Uterus (tissue), 4 donors: Measurements from ENCODE around the gene AGA. TPM values are rescaled to one million over a fixed set of nuclear protein-coding genes. Genes with fewer than 3 reads are reported as not detected.

Source experiments
- DNase-seq, 2 donors: peaks; one replicate each; pipeline ENCODE4 v3.0.0-alpha.2; 2019 to 2020
- H3K27ac ChIP-seq, 2 donors: fragments of 200-600 bp; sonication (generic); 1 replicate in 1 of 2; 2 replicates in 1 of 2; pipeline ENCODE4 v1.5.1; 2016 to 2018
- H3K27me3 ChIP-seq, 2 donors: fragments of 200-600 bp; sonication (generic); one replicate each; pipeline ENCODE4 v1.5.1; 2018 to 2019; ENCODE audit warnings: control low read depth in 1 of 2
- H3K36me3 ChIP-seq, 2 donors: fragments of 200-600 bp; sonication (generic); one replicate each; pipeline ENCODE4 v1.5.1; 2019; ENCODE audit warnings: control low read depth in 1 of 2
- H3K4me1 ChIP-seq, 2 donors: fragments of 200-600 bp; sonication (generic); one replicate each; pipeline ENCODE4 v1.5.1; 2018 to 2019; ENCODE audit warnings: control low read depth in 1 of 2
- H3K4me3 ChIP-seq, 2 donors: fragments of 200-600 bp; sonication (generic); 1 replicate in 1 of 2; 2 replicates in 1 of 2; pipeline ENCODE4 v1.5.1; 2018 to 2019; ENCODE audit warnings: mild to moderate bottlenecking in 1 of 2
- H3K9me3 ChIP-seq, 2 donors: fragments of 200-600 bp; sonication (generic); one replicate each; pipeline ENCODE4 v1.5.1; 2019; ENCODE audit warnings: control low read depth in 1 of 2
- POLR2A ChIP-seq, 2 donors: fragments of 450-650 bp; IDR thresholded peaks; one replicate each; pipeline ENCODE4 v1.6.1; 2016; ENCODE audit warnings: antibody characterized with exemption in 2 of 2, mild to moderate bottlenecking in 1 of 2, moderate library complexity in 1 of 2
- intact Hi-C: fragments of 100-400 bp; cut with DNase I; formaldehyde crosslinking; loops from one replicate; pipeline ENCODE4 v1.15.1; 2023; ENCODE audit warnings: low total_unique reads
- total RNA-seq, 4 donors: library from RNA; depleted of rRNA in 3 of 4; stranded (reverse); fragments of >200 nt in 3 of 4; gene quantifications; one replicate each; pipeline versions ENCODE4 v1.1.0 to v1.2.4, GENCODE V29; 2014 to 2023
- TF ChIP-seq, protein P1 (sequence below), 4 experiments: fragments of 200-600 bp in 2 of 4; fragments of 450-650 bp in 2 of 4; sonication (generic) in 2 of 4; IDR thresholded peaks; one replicate each; pipeline ENCODE4 v1.5.1; 2016 to 2019; ENCODE audit warnings: antibody characterized with exemption in 4 of 4, mild to moderate bottlenecking in 2 of 4, moderate library complexity in 1 of 4
- donor health status: DM: yes; HTN: yes; CAD: no.

Gene AGA
- total RNA-seq, 4 donors from 2014 or later = 2.3 to 38.0 (median 6.8) TPM

DNA sequence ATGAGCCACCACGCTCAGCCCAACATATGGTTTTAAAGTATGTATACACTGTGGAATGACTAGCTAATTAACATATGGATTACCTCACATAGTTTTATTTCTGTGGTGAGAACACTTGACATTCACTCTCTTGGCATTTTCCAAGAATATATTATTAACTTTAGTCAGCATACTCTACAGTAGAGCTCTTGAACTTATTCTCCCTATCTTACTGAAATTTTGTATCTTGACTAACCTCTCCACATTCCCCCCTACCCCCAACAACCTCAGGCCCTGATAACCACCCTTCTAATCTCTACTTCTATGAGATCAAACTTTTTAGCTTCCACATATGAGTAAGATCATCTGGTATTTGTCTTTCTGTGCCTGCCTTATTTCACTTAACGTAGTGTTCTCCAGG is 38.6 kb upstream of the AGA start:
- Histone ChIP-seq H3K36me3 (no peaks in the 10 kb centered on the region), H3K9me3 (no peaks in the 10 kb centered on the region), H3K4me1 (no peaks in the 10 kb centered on the region), H3K27ac (no peak overlapping the region), H3K27me3 (no peaks in the 10 kb centered on the region), H3K4me3 (no peak overlapping the region)
- no peak for DNase-seq
- intact Hi-C loops = no loop called here
- no peak for TF ChIP-seq POLR2A (IDR thresholded peaks at IDR 0.05)
- TF ChIP-seq, protein P1, sequence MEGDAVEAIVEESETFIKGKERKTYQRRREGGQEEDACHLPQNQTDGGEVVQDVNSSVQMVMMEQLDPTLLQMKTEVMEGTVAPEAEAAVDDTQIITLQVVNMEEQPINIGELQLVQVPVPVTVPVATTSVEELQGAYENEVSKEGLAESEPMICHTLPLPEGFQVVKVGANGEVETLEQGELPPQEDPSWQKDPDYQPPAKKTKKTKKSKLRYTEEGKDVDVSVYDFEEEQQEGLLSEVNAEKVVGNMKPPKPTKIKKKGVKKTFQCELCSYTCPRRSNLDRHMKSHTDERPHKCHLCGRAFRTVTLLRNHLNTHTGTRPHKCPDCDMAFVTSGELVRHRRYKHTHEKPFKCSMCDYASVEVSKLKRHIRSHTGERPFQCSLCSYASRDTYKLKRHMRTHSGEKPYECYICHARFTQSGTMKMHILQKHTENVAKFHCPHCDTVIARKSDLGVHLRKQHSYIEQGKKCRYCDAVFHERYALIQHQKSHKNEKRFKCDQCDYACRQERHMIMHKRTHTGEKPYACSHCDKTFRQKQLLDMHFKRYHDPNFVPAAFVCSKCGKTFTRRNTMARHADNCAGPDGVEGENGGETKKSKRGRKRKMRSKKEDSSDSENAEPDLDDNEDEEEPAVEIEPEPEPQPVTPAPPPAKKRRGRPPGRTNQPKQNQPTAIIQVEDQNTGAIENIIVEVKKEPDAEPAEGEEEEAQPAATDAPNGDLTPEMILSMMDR (IDR thresholded peaks at IDR 0.05) = no peak

DNA sequence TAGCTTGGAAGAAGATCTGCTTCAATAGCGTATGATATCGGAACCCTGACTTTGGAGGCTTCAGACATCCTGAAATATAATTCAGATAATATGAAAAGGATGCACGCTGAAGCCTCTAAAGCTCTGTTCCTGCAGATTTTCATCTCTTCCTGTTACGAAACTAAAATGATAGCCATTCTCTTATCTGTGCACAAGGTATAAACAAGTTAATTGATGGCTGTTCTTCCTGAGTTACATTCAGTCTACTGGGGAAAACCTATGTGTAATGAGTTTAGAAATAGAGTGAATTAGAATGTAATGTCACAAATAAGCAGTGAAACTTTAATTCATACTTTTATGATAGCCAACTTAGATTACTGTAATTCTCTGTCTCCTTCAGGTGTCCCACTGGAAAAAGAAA is 36.8 kb upstream of the AGA start:
- Histone ChIP-seq H3K27ac (no peak overlapping the region), H3K4me1 (no peaks in the 10 kb centered on the region), H3K4me3 (no peak overlapping the region), H3K36me3 (no peaks in the 10 kb centered on the region), H3K27me3 (no peaks in the 10 kb centered on the region), H3K9me3 (no peaks in the 10 kb centered on the region)
- intact Hi-C loops = no loop called here
- TF ChIP-seq, protein P1 (IDR thresholded peaks at IDR 0.05) = no peak
- no peak for TF ChIP-seq POLR2A (IDR thresholded peaks at IDR 0.05)
- DNase-seq = no peak

DNA sequence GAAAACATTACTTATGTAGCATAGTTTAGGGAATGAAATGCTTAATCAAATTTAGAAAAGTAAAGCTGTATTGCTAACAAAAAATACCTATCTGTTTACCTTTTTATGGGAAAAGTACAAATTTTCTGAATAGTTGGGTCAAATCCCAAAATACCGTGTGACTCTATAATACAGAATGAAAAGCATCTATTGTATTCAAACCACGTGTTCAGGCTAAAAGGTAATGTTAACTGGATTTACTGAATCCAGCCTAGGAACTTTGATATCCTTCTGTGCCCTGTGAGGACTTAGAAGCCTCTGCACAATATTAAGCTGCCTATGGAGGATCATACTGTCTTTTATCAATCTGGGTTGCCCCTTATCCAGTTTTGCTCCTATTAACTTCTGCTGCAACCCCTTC is 36.3 kb upstream of the AGA start:
- Histone ChIP-seq H3K36me3 (no peaks in the 10 kb centered on the region), H3K27ac (no peak overlapping the region)
- TF ChIP-seq, protein P1 (IDR thresholded peaks at IDR 0.05) = no peak
- TF ChIP-seq POLR2A (IDR thresholded peaks at IDR 0.05) = no peak

DNA sequence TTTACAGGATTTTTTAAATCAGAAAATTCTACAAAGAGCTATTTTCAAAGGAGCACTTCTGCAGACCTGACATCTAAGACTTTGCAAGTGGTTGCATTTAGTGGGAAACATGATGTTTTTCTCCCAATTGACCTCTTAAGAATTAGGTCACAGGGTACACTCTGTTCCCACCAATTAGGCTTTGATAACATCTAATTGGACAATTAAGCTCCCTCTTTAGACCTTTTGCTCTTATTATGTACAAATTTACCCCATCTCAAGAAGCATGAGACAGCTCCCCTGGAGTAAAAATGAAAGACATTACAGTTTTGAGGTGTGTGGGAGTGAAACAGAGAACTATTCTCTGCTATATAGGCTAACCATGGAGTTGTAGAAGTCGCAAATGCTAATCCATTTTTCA is 31.8 kb upstream of the AGA start:
- Histone ChIP-seq H3K27me3 (no peaks in the 10 kb centered on the region), H3K36me3 (no peaks in the 10 kb centered on the region), H3K4me3 (no peak overlapping the region), H3K27ac (no peak overlapping the region), H3K9me3 (no peaks in the 10 kb centered on the region), H3K4me1 (no peaks in the 10 kb centered on the region)
- TF ChIP-seq POLR2A (IDR thresholded peaks at IDR 0.05) = no peak
- TF ChIP-seq, protein P1 (IDR thresholded peaks at IDR 0.05) = no peak
- no peak for DNase-seq
- intact Hi-C loops = no loop called here

More for the DNA sequence above, 36.3 kb upstream of the AGA start:
- no peaks in the 10 kb centered on the region for H3K9me3 ChIP-seq
- no peaks in the 10 kb centered on the region for H3K4me1 ChIP-seq
- no peak overlapping the region for H3K4me3 ChIP-seq
- H3K27me3 ChIP-seq = no peaks in the 10 kb centered on the region
- DNase-seq = no peak
- intact Hi-C loops = no loop called here

DNA sequence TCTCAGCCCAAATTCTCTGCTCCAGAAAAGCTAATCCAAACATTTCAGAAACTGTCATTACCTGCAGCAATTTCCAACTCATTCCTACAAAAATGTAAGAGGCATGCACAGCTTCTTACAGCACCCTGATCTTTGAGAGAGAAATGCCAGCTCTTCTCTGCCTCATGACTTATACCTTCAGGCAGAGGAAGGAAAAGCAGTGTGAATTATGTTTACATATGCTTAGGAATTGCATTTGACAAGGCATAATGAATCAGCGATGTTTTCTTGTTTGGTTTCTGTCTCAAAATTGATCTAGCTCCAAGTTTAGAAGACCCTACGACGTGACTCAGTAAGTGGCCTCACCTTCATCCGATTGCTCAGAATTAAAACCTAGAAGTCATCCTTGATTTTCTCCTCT is 21.8 kb upstream of the AGA start:
- H3K36me3 ChIP-seq = no peaks in the 10 kb centered on the region
- intact Hi-C loops = no loop called here
- no peak for TF ChIP-seq POLR2A (IDR thresholded peaks at IDR 0.05)
- TF ChIP-seq, protein P1 (IDR thresholded peaks at IDR 0.05) = no peak
- no peaks in the 10 kb centered on the region for H3K27me3 ChIP-seq
- H3K4me1 ChIP-seq = no peaks in the 10 kb centered on the region
- no peak overlapping the region for H3K27ac ChIP-seq
- H3K9me3 ChIP-seq = no peaks in the 10 kb centered on the region
- H3K4me3 ChIP-seq = no peak overlapping the region
- DNase-seq = no peak
